NCI-H1417 (cell line): Measurements from ENCODE around the gene TMEM169.

Experiments used
- DNase-seq, 3 experiments: peaks; one replicate each; lab custom pipeline; 2025; lab: John Stamatoyannopoulos, UW

TMEM169 gene

DNA sequence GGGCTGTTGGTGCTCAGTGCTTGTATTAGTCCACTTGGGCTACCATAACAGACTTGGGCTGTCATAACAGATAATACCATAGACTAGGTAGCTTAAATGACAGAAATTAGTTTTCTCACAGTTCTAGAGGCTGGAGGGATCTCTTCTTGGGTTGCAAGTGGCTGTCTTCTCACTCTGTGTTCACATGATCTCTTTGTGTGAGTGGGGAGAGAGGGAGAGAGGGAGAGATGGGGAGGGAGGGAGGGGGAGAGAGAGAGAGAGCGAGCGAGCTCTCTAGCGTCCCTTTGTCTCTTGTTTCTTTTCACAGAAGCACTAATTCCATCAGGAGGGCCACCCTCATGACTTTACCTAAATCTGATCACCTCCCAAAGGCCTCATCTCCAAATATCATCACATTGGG, 23.0 kb downstream of the TMEM169 start:
- no peak for DNase-seq

DNA sequence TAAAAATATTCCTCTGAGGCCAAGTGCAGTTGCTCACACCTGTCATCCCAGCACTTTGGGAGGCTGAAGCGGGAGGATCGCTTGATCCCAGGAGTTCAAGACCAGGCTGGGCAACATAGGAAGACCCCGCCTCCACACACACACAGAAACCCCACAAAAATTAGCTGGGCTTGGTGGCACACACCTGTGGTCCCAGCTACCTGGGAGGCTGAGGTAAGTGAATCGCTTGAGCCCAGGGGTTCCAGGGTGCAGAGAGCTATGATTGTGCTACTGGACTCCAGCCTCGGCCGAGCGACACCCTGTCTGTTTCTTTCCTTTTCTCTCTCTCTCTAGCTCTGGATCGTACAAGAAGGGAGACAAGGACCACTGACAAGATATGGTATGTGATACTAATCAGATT, 25.6 kb downstream of the TMEM169 start:
- DNase-seq, result no peak

DNA sequence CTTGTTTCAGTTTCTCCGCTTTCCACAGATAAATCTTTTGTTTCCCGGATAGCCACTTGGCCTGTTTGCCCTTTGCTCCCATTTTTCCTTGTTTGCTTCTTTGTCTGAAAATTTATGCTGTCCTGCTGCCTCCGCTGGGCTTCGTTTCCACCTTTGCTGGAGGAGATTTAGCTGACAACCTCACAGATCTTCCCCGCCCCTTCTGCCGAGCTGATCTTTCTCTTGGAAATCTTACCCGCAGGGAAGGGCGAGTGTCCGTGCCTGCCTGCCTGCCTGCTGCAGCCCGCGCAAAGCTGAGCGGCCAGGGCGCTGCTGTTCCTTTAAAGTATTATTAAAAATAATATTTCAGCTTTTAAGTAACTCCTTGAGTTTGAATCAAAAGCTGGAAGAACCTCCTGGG, 26.0 kb downstream of the TMEM169 start:
- DNase-seq, result no peak

DNA sequence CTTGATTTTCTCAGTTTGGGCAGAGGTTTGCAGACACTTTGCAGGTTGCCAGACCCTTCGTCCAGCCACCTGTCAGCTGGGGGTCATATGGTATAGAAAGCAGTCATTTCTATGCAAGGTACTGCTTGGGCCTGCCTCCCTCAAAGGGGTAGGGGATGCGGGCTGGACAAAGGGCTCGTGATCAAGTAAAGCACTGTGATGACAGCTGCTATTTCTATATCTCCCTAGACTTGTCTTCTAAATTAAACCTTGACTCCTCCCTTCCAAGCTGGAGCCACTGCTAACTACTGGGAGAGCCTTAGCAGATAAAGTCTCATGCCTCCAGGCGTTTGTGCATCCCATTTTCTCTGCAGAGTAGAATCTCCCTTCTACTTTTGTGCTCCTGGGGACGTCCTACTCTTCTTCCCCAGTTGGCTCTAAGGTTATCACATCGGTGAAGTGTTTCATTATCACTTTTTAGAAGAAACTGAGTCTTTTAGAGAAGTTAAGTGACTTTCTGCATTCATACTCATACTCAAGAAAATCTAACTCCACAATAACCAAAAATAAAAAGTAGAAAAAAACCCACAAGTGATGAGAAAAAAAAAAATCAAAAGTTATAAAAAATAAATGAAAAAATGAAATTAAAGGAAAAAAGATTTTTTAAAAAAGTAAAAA, 26.7 kb downstream of the TMEM169 start:
- peak in 2 of 3 experiments; percentile 3 to 57 for DNase-seq

DNA sequence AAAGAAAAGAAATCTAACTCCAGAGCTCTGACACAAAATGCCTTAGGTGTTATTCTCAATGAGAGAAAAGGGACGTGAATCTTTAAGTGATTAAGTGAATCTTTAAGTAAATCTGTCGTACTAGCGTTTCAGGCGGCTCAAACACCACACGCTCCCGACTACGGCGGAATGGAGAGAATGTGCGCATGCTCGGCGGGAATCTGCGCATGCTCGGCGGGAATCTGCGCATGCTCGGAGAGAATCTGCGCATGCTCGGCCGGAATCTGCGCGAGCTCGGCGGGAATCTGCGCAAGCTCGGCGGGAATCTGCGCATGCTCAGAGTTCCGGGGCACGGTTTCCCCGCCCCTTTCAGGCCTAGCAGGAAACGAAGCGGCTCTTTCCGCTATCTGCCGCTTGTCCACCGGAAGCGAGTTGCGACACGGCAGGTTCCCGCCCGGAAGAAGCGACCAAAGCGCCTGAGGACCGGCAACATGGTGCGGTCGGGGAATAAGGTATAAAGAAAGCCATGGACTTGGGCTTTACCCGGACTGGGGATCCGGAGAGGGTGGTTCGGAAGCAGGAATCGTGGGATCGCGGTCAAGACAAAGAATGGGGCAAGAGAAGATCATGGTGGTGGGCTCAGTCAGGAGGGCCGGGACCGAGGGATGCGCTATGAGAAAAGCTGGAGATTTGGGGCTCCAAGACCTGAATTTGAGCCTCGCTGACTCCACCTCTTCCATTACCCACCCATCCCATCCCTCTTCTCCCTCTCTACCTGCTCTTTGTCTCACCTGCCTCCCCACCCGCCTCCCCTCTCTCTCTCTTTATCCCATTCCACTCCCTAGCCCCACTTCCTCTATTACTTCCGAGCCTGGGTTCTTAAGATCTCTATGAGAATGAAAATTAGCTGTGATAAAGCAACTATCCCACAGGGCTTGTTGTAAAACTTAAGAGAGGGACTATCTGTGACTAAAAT, 27.5 kb downstream of the TMEM169 start, which contains the start of gene XRCC5:
TSS of gene XRCC5 (plus strand) at position 382 of the 955 bp plus-strand sequence. CDS start at position 471, 89 bp downstream.
- peak; percentile 95 to 98 (median 97) for DNase-seq

GRCh38 chr2:216109962-216110614, 28.4 kb downstream of the TMEM169 start:
- peak in 2 of 3 experiments; percentile 35 to 56 for DNase-seq

DNA sequence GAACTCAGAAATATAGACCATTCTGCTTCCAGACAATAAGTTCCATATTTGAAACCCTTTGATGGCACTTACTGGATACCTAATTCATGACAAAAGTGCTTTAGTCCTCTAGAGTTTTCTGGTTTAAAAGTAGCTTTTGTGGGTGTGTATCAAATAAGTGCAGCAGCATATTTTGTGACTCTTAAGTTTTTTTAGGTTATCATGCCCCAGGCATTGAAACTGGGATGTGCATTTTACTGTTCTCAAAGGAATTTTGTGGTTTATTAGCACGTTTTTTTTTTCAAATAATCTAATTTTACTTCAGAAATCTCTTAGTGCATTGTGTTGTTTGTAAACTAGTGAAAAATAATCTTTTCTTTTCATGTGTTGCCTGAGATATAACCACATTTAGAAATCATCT, 28.9 kb downstream of the TMEM169 start:
- DNase-seq, result no peak

GRCh38 chr2:216111122-216111521, 29.4 kb downstream of the TMEM169 start:
- DNase-seq, result no peak

GRCh38 chr2:216112926-216113325, 31.2 kb downstream of the TMEM169 start:
- DNase-seq, result no peak

GRCh38 chr2:216113572-216113971, 31.9 kb downstream of the TMEM169 start:
- no peak for DNase-seq

- DNase-seq, result no peak
Measured at GRCh38 chr2:216114382-216114713, 32.6 kb downstream of the TMEM169 start.

GRCh38 chr2:216114714-216115531, 33.2 kb downstream of the TMEM169 start:
- DNase-seq, result peak; percentile 97 to 100 (median 97)

DNA sequence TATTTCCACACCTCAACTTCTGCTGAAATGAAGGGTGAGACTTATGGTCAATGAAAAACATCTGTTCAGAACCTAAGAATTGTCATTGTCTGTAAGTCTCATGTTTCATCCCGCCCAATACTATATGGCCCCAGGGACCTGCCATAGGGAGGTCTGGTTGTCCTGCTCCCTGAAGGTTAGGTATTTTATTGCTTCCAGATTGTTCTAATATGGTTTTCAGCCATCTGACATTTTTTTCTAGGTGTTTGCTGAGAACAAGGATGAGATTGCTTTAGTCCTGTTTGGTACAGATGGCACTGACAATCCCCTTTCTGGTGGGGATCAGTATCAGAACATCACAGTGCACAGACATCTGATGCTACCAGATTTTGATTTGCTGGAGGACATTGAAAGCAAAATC, 34.7 kb downstream of the TMEM169 start:
- peak in 1 of 3 experiments; percentile 33 for DNase-seq

DNA sequence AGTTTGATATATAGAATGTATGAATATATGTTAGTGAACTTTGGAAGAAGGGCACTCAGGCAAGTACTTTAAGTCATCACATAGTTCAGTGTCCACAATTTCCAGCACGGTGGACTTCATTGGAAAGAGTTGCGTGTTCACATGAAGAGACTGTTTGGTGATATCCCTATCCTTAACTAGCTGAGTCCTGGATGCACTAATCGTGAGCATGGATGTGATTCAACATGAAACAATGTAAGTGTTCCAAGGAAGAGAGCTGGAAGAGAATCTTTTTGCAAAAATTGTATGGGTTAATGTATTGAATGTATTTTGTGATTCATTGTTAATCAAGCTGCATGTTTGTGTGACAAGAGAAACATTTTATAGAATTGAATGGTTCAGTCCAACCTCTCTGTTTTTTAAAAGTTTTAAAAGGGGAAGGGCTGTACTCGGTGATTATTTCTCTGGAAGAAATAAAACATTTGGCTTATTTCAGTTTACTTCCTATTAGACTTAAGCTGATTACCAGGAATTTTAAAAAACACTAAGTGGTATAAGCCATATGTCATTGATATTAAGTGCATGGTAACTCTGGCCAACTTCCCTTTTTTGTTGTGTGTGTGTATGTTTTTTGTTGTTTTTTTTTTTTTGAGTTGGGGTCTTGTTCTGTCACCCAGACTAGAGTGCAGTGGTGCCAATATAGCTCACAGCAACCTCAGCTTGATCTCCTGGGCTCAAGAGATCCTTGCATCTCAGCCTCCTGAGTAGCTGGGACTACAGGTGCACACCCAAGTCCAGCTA, 36.0 kb downstream of the TMEM169 start:
- DNase-seq, result no peak

- no peak for DNase-seq
Measured at GRCh38 chr2:216118474-216118873, 36.8 kb downstream of the TMEM169 start.

DNA sequence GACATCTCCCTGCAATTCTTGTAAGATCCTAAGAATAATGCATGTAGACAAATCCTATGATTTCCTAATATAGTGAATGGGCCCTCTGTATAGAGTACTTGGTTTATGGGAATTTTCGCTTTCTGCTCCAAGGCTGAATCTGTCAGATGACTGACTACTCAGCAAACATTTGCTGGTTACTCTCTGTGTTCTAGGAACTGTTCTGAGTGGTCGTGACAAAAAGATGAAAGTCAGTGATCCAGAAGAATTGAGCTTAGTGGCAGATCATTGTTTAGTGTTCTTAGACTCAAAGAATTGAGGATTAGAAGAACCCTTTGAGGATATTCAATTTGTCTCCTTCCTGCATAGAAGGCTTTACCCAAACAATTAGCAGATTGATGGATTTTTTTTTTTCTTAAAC, 37.4 kb downstream of the TMEM169 start:
- DNase-seq, result no peak

DNA sequence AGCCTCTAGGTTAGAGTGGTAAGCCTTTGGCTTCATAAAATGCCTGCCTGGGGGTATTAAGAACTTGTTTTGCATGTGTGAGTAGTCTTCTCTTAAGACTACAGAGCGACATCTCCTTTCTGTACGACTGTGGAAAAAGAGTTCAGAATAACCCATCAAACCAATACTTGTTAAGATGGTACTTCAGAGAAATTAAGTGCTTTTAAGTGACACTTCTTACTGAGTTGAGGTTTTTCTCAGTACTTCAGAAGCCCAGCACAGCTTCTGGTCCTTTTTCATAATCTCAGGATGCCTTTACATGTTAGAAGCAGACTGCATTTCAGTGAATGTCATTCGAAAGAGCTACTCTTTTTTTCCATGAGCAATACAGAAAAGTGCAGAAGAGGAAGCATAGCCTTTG, 38.3 kb downstream of the TMEM169 start:
- no peak for DNase-seq

DNA sequence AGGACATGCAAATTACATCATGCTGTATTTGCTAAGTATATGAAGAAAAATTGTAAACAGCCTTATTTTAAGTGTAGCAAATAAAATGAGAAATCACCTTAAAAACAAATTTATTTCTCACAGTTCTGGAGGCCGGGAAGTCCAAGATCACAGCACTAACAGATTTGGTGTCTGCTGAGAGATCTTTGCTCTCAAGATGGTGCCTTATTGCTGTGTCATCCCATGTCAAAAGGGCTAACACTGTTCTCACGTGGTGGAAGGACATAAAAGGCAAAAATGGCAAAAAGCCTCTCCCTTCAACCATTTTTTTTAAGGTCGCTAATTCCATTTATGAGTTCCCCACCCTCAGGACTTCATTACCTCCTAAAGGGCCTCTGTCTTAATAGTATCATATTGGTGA, 39.5 kb downstream of the TMEM169 start:
- no peak for DNase-seq

GRCh38 chr2:216126943-216127342, 45.2 kb downstream of the TMEM169 start:
- DNase-seq, result no peak

DNA sequence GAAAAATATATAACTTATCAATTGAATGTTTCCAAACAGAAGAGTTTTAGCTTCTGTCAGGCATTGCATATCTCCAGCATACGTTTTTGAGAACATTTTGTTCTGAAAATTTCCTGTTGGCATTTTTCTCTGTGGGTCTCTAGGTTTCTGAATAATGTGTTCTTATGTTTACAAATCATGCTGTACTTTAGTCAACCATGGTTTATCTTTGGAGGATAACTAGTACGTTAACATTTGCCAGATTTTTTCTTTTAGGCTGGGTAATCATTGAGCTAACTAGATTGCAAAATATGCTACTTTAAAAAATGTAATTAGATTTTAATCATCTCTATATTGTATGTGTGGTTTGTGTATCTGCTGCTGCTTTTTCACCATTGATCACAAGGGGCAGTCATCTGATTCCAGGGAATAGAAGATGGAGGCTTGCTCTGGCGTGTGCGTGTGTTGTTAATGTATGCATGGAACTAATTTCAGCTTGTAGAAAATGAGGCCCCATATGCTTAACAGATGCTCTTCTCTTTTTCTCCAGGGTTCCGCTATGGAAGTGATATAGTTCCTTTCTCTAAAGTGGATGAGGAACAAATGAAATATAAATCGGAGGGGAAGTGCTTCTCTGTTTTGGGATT, 48.7 kb downstream of the TMEM169 start:
- no peak for DNase-seq
